ENCODE measurements around the gene PVALB.
A peak's percentile ranks its signal among the peaks of the same experiment; 100 is the strongest.

Gene PVALB

DNA sequence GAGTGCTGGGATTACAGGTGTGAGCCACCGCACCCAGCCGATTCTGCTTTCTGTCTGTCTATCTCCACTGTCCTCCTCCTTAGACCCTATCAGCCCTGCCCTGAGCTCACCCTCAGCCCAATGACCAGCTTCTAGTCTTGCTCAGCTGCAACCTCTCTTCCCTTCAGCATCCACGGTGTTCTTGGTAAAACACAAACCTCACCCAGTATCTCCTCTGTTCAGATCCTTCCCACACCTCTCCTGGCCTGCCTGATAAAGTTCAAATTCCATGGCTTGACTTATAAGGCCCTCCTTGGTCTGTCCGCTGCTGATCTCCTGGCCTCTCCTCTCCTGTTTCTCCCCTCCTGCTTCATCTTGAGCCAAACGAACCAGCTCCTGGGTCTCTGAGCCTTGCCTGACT is 29.4 kb upstream of the PVALB start:
- no peak for DNase-seq

DNA sequence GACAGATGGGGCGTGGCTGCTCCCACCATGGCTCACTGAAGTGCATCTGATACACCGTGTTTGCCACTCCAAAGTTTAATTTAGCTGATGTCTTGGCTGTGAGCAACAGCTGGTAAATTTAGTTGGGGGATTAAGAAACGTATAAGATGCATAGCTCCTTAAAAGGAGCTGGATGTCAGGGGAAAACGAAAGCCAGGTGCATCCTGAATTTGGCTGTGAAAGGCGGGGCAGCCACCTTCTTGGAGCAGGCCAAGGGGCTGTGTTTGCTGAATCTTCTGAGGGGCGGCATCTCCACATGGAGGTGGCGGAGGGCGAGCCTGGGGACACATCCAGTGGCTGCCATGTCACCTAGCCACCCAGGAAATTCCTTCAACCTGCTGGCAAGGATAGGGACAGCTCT is 23.3 kb upstream of the PVALB start:
- DNase-seq = no peak

DNA sequence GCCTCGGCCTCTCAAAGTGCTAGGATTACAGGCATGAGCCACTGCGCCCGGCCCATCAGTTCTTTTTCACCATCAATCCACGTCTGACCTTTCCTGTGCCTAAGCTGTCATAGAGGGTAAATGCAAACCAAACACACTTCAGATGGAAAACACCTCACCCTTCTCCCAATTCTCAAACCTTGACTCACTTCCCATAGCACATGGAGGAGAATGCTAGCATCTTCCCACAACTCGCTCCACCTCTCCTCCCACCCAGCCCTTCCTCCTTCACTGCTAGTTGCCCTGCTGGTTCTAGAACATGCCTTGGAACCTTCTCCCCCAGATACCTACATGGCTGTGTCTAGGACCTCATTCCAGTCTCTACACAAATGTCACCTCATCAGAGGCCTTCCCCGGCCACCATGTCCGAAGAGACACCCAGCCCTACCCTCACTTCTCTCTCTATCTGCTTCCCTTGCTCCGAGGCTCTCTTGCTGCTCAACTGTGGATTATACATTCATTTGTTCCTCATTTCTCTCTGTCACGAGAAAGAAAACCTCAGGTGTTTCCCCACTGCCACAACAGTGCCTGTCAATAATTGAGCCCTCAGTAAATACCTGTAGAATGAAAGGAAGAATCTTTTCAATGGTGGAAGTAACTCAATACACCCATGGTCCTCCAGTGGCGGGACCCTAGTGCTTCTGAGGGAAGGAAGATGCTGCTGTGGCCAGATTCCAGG is 22.7 kb upstream of the PVALB start:
- DNase-seq = no peak

- DNase-seq = no peak
Observed at GRCh38 chr22:36838119-36839030, 21.5 kb upstream of the PVALB start.

- no peak for DNase-seq
Observed at GRCh38 chr22:36835903-36836302, 19.1 kb upstream of the PVALB start.

GRCh38 chr22:36833073-36833472 is 16.2 kb upstream of the PVALB start:
- DNase-seq = no peak

DNA sequence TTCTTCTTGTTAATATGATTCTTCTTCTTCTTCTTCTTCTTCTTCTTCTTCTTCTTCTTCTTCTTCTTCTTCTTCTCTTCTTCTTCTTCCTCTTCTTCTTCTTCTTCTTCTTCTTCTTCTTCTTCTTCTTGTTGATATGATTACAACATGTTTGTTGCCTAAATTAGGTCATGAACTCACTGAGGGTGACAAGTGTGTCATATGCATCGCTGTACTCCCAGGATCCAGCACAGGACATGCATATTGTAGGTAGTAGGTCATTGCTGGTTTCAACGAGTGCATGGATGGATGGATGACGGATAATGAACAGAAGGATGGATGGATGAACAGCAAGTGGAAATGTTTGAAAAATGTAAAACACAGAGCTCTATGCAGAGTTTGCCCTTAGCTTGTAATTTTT is 14.9 kb upstream of the PVALB start:
- no peak for DNase-seq

- no peak for DNase-seq
Observed at GRCh38 chr22:36831206-36831605, 14.4 kb upstream of the PVALB start.

GRCh38 chr22:36830601-36831000 is 13.8 kb upstream of the PVALB start:
- DNase-seq = no peak

DNA sequence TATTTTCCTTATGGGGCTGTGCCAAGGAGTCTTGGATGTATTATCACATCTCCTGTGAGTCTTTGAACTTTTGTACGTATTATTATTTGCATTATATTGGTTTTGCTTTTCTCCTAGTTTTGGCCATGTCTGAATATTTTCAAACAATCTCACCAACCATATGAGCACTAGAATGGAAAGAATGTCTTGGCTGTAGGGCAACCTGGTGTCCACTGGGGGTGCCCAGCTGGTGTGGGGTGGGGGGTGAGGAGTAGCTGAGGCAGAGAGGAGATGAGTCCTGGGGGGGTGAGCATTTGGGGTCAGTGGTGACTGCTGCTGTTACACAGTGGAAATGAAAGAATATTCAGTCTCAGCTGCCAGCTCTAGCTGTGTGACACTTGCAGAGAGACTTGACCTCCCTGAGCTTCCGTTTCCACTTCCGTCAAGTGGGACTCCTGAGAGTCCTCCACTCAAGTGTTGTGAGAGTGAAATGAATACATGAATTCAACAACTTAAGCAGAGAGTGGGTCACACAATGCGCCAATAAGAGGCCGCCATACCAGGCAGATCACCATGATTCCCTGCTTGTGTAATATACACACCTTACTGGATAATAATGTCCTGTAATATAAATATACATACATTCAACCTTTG is 12.7 kb upstream of the PVALB start:
- DNase-seq = peak; percentile 35

GRCh38 chr22:36828815-36829214 is 12.0 kb upstream of the PVALB start:
- no peak for DNase-seq

DNA sequence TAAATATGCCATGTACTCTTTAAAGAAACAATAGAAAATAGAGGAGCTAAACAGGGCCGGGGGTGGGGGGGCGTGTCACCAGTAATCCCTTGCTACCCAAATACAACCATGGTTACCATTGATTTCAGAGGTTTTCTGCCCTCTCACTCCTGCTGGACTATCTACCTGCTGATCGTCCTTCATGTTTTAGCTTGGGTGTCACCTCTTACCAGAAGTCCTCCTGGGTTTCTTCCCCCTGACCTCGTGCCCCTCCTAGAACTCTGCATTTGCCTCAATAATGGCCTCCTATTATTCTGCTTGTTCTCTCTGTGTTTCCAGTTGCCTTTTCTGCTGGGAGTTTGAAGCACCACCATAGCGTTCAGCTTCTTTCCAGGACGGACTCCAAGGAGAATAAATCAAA is 9.4 kb upstream of the PVALB start:
- no peak for DNase-seq

DNA sequence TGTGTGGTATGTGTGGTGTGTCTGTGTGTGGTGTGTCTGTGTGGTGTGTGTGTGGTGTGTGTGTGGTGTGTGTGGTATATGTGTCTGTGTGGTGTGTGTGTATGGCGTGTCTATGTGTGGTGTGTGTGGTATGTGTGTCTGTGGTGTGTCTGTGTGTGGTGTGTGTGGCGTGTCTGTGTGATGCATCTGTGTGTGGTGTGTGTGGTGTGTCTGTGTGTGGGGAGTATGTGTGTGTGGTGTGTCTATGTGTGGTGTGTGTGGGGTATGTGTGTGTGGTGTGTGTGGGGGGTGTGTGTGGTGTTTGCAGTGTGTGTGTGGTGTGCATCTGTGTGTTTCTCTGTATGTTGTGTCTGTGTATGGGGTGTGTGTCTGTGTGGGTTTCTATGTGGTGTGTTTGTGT is 7.8 kb upstream of the PVALB start:
- no peak for DNase-seq

DNA sequence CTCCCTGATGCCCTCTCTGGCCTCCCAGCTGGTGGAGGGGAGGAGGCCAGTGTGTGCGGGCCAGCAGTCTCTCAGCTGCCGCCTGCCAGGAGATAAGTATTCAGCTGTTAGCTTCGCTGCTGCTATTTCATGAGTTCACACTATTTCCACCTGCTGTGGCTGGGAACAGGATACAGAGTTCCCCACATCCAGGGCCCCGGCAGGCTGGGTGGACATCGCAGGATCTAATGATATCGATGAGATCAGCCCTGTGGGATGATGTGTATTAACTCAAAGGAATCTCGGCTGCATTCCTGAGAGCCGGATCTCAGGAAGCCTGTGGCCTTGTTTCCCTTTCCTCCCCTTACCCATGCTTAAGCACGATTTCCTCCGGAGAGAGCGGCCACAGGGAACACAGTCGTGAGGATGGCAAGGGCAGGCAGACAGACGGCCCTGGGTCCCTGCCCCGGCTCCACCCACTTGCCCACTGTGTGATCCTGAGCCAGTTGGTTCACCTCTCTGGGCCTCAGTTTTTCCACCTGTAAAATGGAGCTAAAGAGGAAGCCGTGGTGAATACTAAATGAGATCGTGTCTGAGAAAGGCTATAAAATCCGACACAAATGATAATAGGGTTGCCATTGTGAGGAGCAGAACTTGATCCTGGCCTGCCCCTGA is 6.5 kb upstream of the PVALB start:
- no peak for DNase-seq

DNA sequence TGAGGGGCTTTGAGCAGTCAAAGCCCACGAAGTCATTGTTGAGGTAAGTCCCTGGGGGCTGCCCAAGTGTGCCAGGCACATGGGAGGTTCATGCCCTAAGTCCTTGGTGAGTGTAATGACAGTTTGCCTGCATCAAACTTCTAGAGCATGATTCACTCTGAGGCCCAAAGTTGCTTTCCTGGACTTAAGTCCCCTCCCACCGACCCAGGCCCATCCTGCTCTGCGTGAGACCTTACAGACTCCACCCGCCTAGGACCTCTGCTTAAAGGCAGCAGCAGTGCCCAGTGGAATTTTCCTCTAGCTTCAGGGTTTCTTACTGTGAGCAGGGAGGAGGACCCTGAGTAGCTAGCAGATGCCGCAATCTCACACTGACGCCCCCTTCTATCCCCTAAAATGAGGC is 5.7 kb upstream of the PVALB start:
- DNase-seq = no peak

DNA sequence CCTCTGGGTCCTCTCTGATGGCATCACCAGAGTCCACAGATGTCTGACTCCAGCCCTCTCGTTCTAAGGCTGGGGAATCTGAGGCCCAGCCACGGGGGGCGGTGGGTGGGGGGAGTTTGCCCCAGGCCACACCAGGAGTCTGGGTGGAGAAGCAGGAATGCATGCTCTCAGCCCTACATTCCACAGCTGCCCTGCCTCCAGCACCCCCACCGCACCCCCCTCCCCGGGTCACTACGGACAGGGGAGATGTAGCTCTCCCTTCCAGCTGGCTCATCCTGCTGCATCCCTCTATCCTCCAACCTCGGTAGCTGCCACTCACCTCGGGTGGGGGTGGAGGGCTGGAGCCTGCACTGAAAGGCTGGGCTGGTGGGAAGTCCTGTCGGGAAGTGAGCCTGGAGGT is 2.3 kb upstream of the PVALB start:
- no peak for DNase-seq

DNA sequence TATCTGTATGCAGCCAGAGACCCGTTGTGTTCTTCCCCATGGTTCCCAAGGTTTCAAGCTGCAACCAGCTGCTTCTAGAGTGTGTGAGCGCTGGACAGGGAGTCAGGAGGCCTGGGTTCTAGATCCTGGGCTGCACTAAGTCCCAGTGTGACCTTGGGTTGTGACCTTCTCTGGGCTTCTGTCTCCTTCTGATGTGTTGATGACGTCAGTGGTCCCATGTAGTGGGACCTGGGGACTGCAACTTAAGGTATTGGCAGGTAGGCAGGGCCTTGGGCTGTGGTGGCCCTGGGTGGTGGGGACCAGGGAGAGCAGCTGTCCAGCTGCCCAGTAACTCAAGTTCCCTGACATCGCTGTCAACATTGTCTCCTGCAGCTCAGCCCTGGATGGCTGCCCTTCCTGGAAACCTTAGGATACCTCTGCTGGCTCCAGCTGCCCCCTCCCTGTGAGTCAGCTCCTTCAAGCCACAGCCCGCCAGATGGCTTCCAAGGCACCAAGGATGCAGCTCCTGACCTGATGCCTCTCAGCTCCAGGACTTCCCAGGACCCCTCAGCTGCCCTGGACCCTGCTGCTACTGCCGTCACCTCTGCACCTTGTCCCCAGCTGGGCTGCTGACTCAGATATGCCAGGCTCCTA is 1.3 kb upstream of the PVALB start:
- no peak for DNase-seq

DNA sequence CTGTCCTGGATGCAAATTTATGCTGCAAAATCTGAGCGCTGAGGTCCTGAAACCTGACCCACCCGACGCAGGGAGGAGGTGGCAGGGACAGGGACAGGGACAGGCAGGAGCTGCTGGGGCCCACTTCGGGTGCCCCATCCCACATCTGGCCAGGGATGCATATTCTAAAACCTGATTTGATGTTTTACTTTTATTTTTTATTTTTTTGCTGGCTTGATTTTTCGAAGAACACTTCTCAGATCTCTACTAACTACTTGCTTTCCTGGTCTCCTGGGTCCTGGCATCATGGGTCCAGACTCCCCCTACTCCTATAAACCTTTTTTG is 652 bp upstream of the PVALB start:
- no peak for DNase-seq

GRCh38 chr22:36816339-36816635 is 548 bp downstream of the PVALB start:
- DNase-seq = no peak

DNA sequence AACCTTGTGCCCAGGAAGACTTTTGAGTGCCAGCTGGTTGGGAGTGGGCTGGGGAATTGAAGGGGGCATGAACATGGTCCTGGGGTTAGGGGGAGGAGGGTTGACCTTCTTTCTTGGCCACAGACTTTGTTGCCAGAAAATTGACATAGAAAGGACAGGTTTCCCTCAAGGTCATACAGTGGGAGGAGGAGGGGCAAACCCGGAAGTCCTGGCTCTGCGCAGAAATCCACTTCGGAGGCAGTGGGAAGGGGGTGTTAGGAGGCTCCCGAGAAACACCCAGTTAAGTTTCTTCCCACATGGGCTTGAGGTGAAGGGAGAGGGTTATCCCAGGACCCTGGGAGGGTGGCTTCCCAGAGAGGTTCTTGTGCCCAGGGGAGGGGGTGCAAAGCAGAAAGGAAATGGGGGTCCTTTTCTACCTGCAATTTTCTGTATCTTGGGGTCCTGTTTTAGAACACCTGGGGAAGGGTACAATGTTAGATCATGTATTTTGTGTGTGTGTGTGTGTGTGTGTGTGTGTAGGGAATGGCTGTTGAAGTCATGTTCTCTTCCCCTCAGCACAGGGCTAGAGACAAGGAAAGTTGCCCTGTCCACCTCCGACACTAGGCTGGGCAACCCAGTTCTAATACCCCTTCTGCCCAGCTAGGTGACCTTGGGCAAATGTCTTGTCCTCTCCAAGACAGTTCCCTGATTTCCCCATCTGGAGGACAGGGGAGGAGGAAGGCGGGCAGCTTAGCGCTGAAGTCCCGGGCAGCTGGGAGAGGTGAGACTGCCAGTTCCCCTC is 1.1 kb downstream of the PVALB start:
- DNase-seq = no peak

GRCh38 chr22:36814801-36815200 is 2.0 kb downstream of the PVALB start:
- no peak for DNase-seq

DNA sequence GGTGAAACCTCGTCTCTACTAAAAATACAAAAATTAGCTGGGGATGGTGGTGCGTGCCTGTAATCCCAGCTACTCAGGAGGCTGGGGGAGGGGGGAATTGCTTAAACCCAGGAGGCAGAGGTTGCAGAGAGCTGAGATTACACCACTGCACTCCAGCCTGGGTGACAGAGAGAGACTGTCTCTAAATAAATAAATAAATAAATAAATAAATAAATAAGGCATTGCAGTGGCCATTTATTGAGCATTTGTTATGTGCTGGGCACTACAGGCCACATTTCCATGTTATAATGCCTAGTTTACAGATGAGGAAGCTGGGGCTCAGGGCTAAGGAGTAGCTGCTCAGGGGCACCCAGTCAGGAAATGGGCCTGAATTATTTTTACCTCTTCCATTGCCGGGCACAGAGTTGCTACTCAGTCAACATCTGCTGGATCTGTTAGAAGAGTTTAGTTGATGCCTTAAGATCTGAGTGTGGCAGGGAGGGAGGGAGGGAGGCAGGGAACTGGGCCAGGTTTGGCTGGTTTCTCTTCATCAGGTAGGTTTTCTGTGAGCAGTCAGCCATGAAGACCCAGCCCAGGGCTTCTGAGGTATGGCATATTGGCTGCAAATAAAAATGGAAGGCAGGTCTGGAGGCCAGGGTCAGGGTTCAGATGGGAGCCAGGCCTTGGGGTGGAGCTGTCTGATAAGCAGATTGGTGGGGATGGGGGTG is 5.6 kb downstream of the PVALB start:
- no peak for DNase-seq

Data from DMS153 (cell line).